Nephron (organoid): Measurements from ENCODE around the gene DHRS3.
A peak's percentile ranks its signal among the peaks of the same experiment; 100 is the strongest.
"Not testable (repeated sequence)": the region's sequence is repeated elsewhere in the genome, so short reads cannot be mapped to it uniquely, and the experiment has no call there.

ENCODE experiments used
- H3K27ac Mint-ChIP-seq, 3 experiments: 2 replicates each; pipeline ENCODE4 v1.8.0; 2020; ENCODE audit warnings: mixed read lengths in 3 of 3, mild to moderate bottlenecking in 2 of 3, moderate library complexity in 1 of 3
- H3K27me3 Mint-ChIP-seq: 2 replicates; pipeline ENCODE4 v1.8.0; 2021; ENCODE audit warnings: low read depth, mild to moderate bottlenecking, moderate library complexity, mixed read lengths
- H3K36me3 Mint-ChIP-seq: 2 replicates; pipeline ENCODE4 v1.8.0; 2020; ENCODE audit warnings: low read depth, mixed read lengths
- H3K4me1 Mint-ChIP-seq: 2 replicates; pipeline ENCODE4 v1.8.0; 2020; ENCODE audit warnings: mixed read lengths
- H3K4me3 Mint-ChIP-seq, 3 experiments: 2 replicates each; pipeline ENCODE4 v1.8.0; 2020; ENCODE audit warnings: mild to moderate bottlenecking in 3 of 3, mixed read lengths in 3 of 3, moderate library complexity in 2 of 3
- H3K9me3 Mint-ChIP-seq: 2 replicates; pipeline ENCODE4 v1.8.0; 2020; ENCODE audit warnings: mixed read lengths
- TF ChIP-seq, protein P1 (sequence below), 3 experiments: fragments of 200-600 bp; sonication (generic); IDR thresholded peaks; one replicate each; pipeline ENCODE4 v1.5.0; 2021; ENCODE audit warnings: antibody characterized with exemption in 3 of 3; ENCODE audit not compliant: unreplicated experiment in 3 of 3

DHRS3 gene

DNA sequence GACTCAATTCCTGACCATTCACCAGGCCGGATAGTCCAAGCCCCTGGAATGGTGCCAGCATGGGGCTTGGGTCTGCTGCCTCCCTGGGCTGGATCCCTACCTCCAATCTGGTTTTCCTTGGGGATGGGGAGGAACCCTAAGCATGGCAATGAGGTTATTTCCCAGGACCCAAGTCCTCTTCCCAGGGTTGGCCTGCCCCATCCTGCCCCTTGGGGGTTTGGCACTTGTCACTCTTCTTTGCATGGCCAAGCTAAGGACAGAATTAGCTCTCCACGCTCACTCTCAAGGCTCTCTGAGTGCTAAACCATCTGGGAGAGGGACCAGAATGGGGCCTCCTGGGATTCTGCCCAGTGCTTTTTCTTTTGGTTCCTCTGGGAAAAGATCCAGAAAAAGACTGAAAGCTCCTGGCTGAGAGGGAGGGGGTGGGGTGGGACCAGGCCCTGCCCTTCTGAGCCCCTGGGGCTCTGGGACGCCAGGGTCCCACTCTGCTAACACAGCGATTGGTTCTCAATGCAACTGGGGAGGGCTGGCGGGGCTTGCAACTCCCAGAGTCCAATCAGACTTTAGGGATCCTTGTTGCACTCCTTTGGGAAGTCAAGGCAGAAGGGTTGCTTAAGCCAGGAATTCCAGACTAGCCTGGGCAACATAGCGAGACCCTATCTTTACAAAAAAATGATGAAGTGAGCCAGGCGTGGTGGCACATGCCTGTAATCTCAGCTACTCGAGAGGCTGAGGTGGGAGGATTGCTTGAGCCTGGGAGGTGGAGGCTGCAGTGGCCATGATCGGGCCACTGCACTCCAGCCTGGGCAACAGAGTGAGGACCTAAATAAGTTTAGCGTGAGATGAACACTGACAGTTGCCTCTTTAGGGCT lies 52.7 kb downstream of the DHRS3 start:
- H3K4me3 Mint-ChIP-seq = no peak overlapping the region
- H3K27ac Mint-ChIP-seq = peak overlapping the region; percentile 21 to 38 (median 29)
- H3K36me3 Mint-ChIP-seq = peaks cover 60% of the 10 kb centered on the region
- TF ChIP-seq, protein P1, sequence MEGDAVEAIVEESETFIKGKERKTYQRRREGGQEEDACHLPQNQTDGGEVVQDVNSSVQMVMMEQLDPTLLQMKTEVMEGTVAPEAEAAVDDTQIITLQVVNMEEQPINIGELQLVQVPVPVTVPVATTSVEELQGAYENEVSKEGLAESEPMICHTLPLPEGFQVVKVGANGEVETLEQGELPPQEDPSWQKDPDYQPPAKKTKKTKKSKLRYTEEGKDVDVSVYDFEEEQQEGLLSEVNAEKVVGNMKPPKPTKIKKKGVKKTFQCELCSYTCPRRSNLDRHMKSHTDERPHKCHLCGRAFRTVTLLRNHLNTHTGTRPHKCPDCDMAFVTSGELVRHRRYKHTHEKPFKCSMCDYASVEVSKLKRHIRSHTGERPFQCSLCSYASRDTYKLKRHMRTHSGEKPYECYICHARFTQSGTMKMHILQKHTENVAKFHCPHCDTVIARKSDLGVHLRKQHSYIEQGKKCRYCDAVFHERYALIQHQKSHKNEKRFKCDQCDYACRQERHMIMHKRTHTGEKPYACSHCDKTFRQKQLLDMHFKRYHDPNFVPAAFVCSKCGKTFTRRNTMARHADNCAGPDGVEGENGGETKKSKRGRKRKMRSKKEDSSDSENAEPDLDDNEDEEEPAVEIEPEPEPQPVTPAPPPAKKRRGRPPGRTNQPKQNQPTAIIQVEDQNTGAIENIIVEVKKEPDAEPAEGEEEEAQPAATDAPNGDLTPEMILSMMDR (IDR thresholded peaks at IDR 0.05; ENCODE audit: unreplicated experiment in 3 of 3) = no peak
- no peaks in the 10 kb centered on the region for H3K4me1 Mint-ChIP-seq
- no peaks in the 10 kb centered on the region for H3K27me3 Mint-ChIP-seq
- H3K9me3 Mint-ChIP-seq = peaks cover 31% of the 10 kb centered on the region

DNA sequence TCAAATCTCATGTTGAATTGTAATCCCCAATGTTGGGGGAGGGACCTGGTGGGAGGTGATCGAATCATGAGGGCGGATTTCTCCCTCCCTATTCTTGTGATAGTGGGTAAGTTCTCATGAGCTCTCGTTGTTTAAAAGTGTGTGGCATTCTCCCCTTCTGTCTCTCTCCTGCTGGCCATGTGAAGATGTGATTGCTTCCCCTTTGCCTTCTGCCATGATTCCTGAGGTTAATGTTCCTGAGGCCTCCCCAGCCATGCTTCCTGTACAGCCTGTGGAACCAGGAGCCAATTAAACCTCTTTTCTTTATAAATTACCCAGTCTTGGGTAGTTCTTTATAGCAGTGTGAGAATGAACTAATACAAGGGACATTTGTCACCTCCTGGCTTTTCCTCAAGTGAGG lies 53.8 kb downstream of the DHRS3 start:
- H3K36me3 Mint-ChIP-seq = peaks cover 53% of the 10 kb centered on the region
- H3K9me3 Mint-ChIP-seq = peaks cover 31% of the 10 kb centered on the region
- H3K4me3 Mint-ChIP-seq, H3K4me1 Mint-ChIP-seq, H3K27me3 Mint-ChIP-seq: not testable (repeated sequence)
- H3K27ac Mint-ChIP-seq = peak overlapping the region in 1 of 3 experiments; percentile 25

DNA sequence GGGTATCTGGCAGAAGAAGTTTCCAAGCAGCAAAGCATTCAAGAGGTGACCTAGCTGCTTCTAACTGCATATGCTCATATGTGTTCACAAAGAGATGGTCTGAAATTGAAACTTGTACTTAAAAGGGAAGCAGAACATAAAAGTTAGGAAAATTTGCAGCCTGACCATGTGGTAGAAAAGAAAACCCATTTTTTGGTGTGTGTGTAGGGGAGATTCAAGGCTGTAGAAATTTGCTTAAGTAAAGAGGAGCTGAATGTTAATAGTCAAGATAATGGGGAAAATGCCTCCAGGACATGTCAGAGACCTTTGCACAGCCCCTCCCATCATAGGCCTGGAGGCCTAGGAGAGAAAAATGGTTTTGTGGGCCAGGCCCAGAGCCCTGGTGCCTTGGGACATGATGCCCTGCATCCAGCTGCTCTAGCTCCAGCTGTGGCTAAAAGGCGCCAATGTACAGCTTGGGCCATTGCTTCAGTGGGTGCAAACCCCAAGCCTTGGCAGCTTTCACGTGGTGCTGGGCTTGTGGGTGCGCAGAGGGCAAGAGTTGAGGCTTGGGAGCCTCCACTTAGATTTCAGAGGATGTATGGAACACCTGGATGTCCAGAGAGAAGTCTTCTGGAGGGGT lies 54.9 kb downstream of the DHRS3 start:
- TF ChIP-seq, protein P1 (IDR thresholded peaks at IDR 0.05; ENCODE audit: unreplicated experiment in 3 of 3) = no peak

DNA sequence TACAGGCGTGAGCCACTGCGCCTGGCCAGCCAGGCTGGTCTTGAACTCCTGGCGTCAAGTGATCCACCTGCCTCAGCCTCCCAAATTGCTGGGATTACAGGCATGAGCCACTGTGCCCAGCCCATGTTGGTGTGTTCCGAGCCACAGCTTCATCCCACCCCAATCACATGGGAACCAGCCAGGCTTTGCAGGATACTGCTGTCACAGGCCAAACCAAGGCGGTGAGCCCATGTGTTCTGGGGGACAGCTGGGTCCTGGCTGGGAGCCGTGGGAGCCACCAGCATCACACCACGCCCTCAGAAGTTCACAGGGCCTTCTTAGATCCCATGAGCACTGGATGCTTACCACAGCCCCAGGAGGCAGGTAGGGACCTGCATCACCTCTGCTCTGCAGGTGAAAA lies 56.9 kb downstream of the DHRS3 start:
- no peak overlapping the region for H3K4me3 Mint-ChIP-seq
- TF ChIP-seq, protein P1 (IDR thresholded peaks at IDR 0.05; ENCODE audit: unreplicated experiment in 3 of 3) = no peak
- peaks cover 23% of the 10 kb centered on the region for H3K4me1 Mint-ChIP-seq
- H3K27ac Mint-ChIP-seq = no peak overlapping the region
- H3K36me3 Mint-ChIP-seq = peaks cover 35% of the 10 kb centered on the region
- peaks cover 40% of the 10 kb centered on the region for H3K9me3 Mint-ChIP-seq
- peaks cover 9% of the 10 kb centered on the region for H3K27me3 Mint-ChIP-seq

More for the DNA sequence above, 54.9 kb downstream of the DHRS3 start:
- H3K36me3 Mint-ChIP-seq = peaks cover 47% of the 10 kb centered on the region
- peak overlapping the region in 1 of 3 experiments; percentile 0 for H3K27ac Mint-ChIP-seq
- H3K4me3 Mint-ChIP-seq = no peak overlapping the region
- H3K9me3 Mint-ChIP-seq = peaks cover 35% of the 10 kb centered on the region
- H3K27me3 Mint-ChIP-seq = peaks cover 3% of the 10 kb centered on the region
- H3K4me1 Mint-ChIP-seq = peaks cover 10% of the 10 kb centered on the region

- Mint-ChIP-seq H3K36me3 (peaks cover 6% of the 10 kb centered on the region), H3K4me3 (peak overlapping the region in 1 of 3 experiments; percentile 51), H3K27me3 (peaks cover 11% of the 10 kb centered on the region), H3K9me3 (peaks cover 14% of the 10 kb centered on the region), H3K27ac (peak overlapping the region; percentile 97 to 99 (median 98)), H3K4me1 (peaks cover 42% of the 10 kb centered on the region)
- TF ChIP-seq, protein P1 (IDR thresholded peaks at IDR 0.05; ENCODE audit: unreplicated experiment in 3 of 3) = no peak
Observed at GRCh38 chr1:12556957-12557935, 60.8 kb downstream of the DHRS3 start.
